IPS DF 6.9 (cell line): ENCODE data around the gene TMEM204.

Experiments used
- DNase-seq: peaks from one replicate; pipeline ENCODE4 v3.0.0-alpha.2; 2013; ENCODE audit warnings: low read depth, low spot score
- H3K27ac ChIP-seq: one replicate; pipeline ENCODE4 v1.5.1; 2013; ENCODE audit warnings: low read length, control low read depth
- H3K27me3 ChIP-seq: 2 replicates; pipeline ENCODE4 v1.6.1; 2013; ENCODE audit warnings: mild to moderate bottlenecking, low read length; ENCODE audit not compliant: control insufficient read depth, insufficient read depth
- H3K36me3 ChIP-seq: 2 replicates; pipeline ENCODE4 v1.6.1; 2013; ENCODE audit warnings: low read length; ENCODE audit not compliant: control insufficient read depth, insufficient read depth
- H3K4me1 ChIP-seq: 2 replicates; pipeline ENCODE4 v1.6.1; 2013; ENCODE audit warnings: low read length; ENCODE audit not compliant: control insufficient read depth, insufficient read depth
- H3K4me3 ChIP-seq: 2 replicates; pipeline ENCODE4 v1.5.1; 2013; ENCODE audit warnings: mild to moderate bottlenecking, low read length
- H3K9me3 ChIP-seq: 2 replicates; pipeline ENCODE4 v1.6.1; 2013; ENCODE audit warnings: low read length, inconsistent platforms; ENCODE audit not compliant: control insufficient read depth, insufficient read depth
- WGBS: extraction: QIAGEN DNeasy Blood & Tissue Kit; methylation state at CpG from one replicate; pipeline ENCODE4 v1.1.7; 2013; ENCODE audit warnings: mixed read lengths, missing lambda C conversion rate; ENCODE audit not compliant: insufficient read length, insufficient coverage; 5-methylcytosine and 5-hydroxymethylcytosine counted together

TMEM204 gene

DNA sequence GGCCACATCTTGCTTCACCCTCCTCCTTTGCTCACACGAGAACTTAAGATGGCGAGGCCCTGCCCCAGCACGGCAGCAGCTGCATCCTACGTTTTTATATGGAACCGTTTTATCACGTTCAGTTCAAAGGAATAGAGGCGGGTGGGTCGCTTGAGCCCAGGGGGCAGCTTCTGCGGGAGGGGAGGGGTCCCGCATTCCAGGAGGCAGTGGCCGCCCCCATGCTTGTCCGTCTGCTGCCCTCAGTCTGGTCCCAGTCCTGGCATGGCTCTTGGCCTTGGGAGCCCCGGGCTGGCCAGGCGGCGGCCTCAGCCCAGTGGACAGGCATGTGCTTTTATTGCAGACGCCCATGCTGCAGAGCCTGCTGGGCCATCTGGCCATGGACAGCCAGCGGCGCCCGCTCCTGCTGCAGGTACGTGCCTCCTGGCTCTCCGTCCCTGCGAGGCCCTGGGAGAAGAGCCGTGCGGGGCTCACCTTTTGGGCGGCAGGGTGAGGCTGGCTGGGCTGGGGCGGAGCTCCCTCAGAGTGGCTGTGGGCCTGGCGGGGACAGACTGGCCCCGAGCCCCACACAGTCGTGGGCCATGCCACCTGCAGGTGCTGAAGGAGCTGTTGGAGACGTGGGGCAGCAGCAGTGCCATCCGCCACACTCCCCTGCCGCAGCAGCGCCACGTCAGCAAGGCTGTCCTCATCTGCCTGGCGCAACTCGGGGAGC is 33.6 kb upstream of the TMEM204 start:
- no peaks in the 10 kb centered on the region for H3K4me1 ChIP-seq
- H3K27me3 ChIP-seq = no peaks in the 10 kb centered on the region
- H3K36me3 ChIP-seq = peaks cover 72% of the 10 kb centered on the region
- H3K4me3 ChIP-seq = no peak overlapping the region
- no peak overlapping the region for H3K27ac ChIP-seq
- no CpG with 5 or more reads among the region's 36 CpGs for WGBS
- no peak for DNase-seq
- H3K9me3 ChIP-seq = no peaks in the 10 kb centered on the region

DNA sequence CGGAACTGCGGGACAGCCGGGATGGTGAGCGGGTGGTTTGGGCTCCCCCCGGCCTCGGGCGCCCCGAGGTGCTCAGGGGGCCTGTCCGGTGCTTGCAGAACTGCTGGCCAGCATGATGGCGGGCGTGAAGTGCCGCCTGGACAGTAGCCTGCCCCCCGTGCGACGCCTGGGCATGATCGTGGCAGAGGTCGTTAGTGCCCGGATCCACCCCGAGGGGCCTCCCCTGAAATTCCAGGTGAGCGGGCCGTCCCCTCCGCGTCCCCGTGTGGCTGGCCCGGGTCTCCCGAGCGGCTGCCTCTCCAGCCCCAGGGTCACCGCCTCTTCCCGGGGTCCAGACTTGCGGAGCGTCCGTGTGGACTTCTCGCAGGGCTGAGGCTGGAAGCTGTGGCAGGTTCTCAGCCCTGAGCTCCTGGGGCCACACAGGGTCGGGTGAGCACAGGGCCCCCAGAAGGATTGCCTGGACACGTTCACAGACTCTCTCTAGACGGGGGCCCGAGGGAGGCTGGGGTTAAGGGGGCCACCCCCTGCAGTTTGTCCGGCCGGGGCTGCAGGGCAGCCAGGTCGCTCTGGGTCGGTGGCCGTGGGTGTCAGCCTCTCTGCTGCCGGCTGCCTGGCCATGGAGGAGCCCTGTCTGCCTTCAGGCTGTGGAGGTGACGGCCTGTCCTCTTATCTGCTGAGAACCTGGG is 32.9 kb upstream of the TMEM204 start:
- peaks cover 70% of the 10 kb centered on the region for H3K36me3 ChIP-seq

DNA sequence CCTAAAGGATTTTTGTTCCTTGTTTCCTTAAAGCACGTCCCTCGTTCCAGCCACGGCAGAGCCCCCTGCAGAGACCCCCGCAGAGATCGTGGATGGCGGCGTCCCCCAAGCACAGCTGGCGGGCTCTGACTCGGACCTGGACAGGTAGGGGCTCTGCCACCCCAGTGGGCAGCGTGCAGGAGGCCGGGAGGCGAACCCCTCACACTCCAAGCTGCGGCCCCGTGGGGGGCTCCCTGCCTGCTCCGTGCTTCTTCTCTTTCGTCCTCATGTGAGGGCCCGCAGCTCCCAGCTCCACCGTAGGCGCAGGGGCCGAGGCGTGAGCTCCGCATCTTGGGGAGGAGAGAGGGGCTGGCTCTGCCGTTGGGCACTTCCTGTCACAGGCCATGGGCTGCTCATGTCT is 31.8 kb upstream of the TMEM204 start:
- Histone ChIP-seq H3K4me1 (no peaks in the 10 kb centered on the region), H3K36me3 (peaks cover 68% of the 10 kb centered on the region), H3K4me3 (no peak overlapping the region; the same call in 1 of the 2 replicates), H3K9me3 (no peaks in the 10 kb centered on the region), H3K27me3 (no peaks in the 10 kb centered on the region), H3K27ac (no peak overlapping the region)
- DNase-seq = no peak
- WGBS = no CpG with 5 or more reads among the region's 23 CpGs

More for the DNA sequence above, 32.9 kb upstream of the TMEM204 start:
- H3K27me3 ChIP-seq = no peaks in the 10 kb centered on the region
- no peaks in the 10 kb centered on the region for H3K9me3 ChIP-seq
- DNase-seq = no peak
- no CpG with 5 or more reads among the region's 44 CpGs for WGBS
- H3K4me1 ChIP-seq = no peaks in the 10 kb centered on the region
- H3K27ac ChIP-seq = no peak overlapping the region
- no peak overlapping the region for H3K4me3 ChIP-seq

DNA sequence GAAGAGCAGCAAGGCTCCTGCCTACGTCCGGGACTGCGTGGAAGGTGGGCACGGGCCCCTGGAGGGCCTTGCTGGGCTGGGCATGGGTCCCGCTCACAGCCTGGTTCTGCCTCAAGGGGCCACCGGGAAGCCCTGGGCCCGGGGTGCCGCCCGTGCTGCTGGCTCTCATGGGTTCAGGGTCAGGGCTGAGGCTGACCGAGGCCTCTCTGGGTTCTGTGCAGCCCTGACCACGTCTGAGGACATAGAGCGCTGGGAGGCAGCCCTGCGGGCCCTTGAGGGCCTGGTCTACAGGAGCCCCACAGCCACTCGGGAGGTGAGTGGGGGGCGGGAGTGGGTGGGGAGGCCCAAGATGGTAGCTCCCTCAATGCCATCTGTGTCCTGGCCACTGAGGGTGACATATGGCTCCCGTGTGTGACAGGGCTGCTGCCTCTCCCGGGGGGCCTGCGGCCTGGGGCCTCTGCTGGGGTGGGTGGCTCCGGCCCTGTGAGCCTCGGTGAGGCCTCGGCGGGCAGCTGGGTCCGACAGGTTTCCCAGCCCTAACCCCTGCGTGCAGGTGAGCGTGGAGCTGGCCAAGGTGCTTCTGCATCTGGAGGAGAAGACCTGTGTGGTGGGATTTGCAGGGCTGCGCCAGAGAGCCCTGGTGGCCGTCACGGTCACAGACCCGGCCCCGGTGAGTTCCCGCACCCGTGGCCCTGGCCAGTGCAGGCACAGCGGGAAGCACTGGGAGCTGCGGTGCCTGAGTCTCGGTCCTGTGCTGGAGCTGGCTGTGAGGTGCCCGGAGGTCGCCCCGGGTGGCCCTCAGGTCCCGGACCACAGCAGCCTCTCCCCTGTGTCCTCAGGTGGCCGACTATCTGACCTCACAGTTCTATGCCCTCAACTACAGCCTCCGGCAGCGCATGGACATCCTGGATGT is 31.1 kb upstream of the TMEM204 start:
- H3K36me3 ChIP-seq = peaks cover 68% of the 10 kb centered on the region
- H3K4me1 ChIP-seq = no peaks in the 10 kb centered on the region
- no peak for DNase-seq
- no peak overlapping the region for H3K27ac ChIP-seq
- no peaks in the 10 kb centered on the region for H3K9me3 ChIP-seq
- no peaks in the 10 kb centered on the region for H3K27me3 ChIP-seq
- no CpG with 5 or more reads among the region's 42 CpGs for WGBS
- no peak overlapping the region; the same call in 1 of the 2 replicates for H3K4me3 ChIP-seq

GRCh38 chr16:1503110-1503955 is 30.1 kb upstream of the TMEM204 start:
- Histone ChIP-seq H3K4me1 (no peaks in the 10 kb centered on the region), H3K4me3 (no peak overlapping the region), H3K9me3 (no peaks in the 10 kb centered on the region), H3K27ac (no peak overlapping the region), H3K27me3 (no peaks in the 10 kb centered on the region), H3K36me3 (peaks cover 64% of the 10 kb centered on the region)
- DNase-seq = no peak
- no CpG with 5 or more reads among the region's 37 CpGs for WGBS

DNA sequence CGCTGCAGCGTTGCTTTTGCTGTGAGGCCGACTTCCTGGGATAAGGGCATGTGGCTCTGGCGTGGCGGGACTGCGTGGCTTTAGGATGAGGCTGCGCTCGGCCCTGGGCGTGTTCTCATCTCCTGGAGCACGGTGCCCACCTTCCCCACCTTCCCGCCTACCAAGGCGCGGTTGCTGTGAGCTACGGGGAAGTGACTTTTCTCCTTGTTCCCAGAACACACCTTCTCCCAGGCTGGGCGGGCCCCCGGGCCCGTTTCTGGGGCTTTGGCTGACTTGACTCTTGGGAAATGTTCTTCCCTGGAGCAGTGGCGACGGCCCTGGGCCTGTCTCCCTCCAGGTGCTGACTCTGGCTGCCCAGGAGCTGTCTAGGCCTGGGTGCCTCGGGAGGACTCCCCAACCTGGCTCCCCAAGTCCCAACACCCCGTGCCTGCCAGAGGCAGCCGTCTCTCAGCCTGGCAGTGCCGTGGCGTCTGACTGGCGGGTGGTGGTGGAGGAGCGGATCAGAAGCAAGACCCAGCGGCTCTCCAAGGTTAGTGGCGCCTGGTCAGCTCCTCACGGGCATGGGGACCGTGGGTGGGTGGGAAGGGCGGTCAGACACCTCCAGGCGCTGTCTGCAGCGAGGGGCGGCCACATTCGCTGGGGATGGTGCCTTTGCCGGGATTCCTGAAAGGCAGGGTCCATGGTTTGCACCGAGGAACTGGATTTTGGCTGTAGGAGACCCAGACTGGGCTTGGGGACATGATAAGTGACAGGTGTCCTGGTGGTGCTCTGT is 28.2 kb upstream of the TMEM204 start:
- Histone ChIP-seq H3K4me1 (no peaks in the 10 kb centered on the region), H3K36me3 (peaks cover 56% of the 10 kb centered on the region), H3K4me3 (no peak overlapping the region), H3K27ac (no peak overlapping the region), H3K27me3 (no peaks in the 10 kb centered on the region), H3K9me3 (no peaks in the 10 kb centered on the region)
- DNase-seq = no peak
- no CpG with 5 or more reads among the region's 37 CpGs for WGBS

GRCh38 chr16:1505912-1506311 is 27.6 kb upstream of the TMEM204 start:
- H3K4me1 ChIP-seq = no peaks in the 10 kb centered on the region
- peaks cover 55% of the 10 kb centered on the region for H3K36me3 ChIP-seq
- no peaks in the 10 kb centered on the region for H3K9me3 ChIP-seq
- no peaks in the 10 kb centered on the region for H3K27me3 ChIP-seq
- no CpG with 5 or more reads among the region's 22 CpGs for WGBS
- no peak overlapping the region for H3K27ac ChIP-seq
- no peak overlapping the region for H3K4me3 ChIP-seq
- no peak for DNase-seq

DNA sequence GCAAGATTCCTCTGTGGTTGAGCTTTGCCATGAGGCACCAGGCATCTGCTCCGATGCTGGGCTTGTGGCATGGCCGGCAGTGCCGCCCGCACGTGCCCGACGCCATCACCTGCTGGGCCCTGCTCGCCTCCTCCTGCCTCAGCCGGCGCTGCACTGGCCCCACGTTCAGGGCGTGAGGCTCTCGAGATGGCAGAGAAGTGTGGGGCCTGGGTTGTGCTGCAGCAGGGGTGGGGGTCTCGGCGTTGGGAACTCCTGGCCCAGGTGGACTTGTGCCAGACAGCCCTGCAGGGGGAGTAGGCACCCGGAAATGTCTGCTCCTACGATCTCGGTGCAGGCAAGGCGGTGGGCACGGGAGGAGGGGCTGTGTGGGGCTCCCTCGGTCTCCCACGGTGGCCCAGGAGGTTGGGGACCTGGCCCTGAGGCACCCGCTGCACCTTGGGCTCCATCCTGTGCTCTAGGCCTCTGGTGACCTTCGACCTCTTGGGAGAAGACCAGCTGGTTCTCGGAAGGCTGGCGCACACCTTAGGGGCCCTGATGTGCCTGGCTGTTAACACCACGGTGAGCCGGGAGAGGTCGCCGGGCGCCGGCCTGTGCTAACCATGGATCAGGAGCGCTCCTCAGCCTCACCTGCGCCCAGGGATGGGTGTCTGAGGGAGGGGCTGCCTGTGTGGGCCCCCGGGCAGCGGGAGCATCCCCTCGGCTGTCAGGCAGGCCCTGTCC is 26.8 kb upstream of the TMEM204 start:
- no peaks in the 10 kb centered on the region for H3K9me3 ChIP-seq
- no peak overlapping the region for H3K4me3 ChIP-seq
- H3K36me3 ChIP-seq = peaks cover 48% of the 10 kb centered on the region
- H3K27ac ChIP-seq = no peak overlapping the region
- H3K4me1 ChIP-seq = no peaks in the 10 kb centered on the region
- no peak for DNase-seq
- WGBS = no CpG with 5 or more reads among the region's 37 CpGs
- H3K27me3 ChIP-seq = no peaks in the 10 kb centered on the region
